Muscle of back (tissue), 11 donors: ENCODE measurements around the gene TMEM72. TPM values are rescaled to one million over a fixed set of nuclear protein-coding genes. Genes with fewer than 3 reads are reported as not detected.

Source experiments
- DNase-seq, 3 donors: peaks; one replicate each; pipeline versions ENCODE4 v3.0.0 to v3.0.0-alpha.2; 2013
- polyA plus RNA-seq, 10 donors: library from polyadenylated mRNA; unstranded; fragments of 120-200 nt; gene quantifications; one replicate each; pipeline ENCODE4 v1.2.1, GENCODE V29; 2013; ENCODE audit not compliant: insufficient read length in 10 of 10

The TMEM72 gene
- polyA plus RNA-seq, 10 donors: 0.04 to 0.12 (median 0.07) TPM; not detected in 6

DNA sequence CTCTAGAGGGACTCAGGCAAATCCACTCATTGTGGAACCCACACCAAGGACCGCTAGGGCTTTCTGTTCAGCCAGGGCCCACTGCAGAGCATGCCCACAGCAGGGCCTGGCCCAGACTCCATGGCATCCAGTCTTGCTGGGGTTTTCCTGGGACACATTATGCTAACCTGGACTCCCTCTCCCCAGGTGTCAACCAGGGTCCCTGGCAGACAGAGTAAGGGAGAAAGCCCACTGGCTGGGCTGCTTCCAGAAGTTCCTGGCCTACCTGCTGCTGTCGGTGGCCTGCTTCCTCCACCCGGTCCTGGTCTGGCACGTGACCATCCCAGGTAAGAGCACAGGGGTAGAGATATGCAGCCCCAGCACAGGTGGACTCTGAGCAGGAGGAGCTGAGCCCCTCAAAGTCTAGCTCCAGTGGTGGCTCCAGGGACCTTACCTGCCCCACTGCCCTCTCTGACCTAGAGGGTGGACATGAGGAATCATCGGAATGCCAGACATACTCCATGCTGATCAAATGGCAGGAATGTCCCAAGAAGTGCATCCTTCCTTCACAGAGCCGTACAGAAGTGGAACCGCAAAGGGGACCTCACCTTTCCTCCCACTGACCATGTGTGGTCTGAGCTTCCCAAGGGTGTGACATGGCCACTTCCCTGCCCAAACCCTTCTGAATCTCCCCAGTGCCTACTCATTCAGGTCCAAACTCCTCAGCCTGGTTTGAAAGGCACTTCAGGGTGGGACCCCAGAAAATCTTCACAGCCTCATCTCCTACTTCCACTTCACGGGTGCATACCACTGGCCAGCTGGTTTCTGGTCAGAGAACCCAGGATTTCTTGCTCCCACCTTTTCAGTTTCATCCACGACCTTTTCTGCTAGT lies 22.5 kb downstream of the TMEM72 start:
- DNase-seq: no peak

DNA sequence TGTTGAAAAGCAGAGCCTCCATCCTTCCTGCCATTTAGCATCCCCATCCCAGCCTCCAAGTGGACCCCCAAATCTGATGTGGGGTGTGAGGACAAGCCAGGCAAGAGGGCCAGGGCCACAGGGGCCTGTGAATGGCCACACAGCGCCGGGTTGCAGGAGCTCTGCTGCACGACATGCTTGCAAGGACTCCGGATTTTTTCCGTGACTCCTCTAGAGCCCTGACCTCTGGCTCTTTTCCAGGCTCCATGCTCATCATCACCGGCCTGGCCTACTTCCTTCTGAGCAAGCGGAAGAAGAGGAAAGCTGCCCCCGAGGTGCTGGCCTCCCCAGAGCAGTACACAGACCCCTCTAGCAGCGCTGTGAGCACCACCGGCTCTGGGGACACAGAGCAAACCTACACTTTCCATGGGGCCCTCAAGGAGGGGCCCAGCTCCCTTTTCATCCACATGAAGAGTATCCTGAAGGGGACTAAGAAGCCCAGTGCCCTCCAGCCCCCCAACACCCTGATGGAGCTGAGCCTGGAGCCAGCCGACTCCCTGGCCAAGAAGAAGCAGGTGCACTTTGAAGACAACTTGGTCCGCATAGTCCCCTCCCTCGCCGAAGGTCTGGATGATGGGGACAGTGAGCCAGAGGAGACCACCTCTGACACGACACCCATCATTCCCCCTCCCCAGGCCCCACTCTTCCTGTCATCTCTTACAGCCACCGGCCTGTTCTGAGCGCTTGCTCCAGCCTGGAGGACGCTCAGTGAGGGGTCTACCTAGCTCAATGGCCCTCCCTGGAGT lies 23.5 kb downstream of the TMEM72 start:
- DNase-seq: no peak

DNA sequence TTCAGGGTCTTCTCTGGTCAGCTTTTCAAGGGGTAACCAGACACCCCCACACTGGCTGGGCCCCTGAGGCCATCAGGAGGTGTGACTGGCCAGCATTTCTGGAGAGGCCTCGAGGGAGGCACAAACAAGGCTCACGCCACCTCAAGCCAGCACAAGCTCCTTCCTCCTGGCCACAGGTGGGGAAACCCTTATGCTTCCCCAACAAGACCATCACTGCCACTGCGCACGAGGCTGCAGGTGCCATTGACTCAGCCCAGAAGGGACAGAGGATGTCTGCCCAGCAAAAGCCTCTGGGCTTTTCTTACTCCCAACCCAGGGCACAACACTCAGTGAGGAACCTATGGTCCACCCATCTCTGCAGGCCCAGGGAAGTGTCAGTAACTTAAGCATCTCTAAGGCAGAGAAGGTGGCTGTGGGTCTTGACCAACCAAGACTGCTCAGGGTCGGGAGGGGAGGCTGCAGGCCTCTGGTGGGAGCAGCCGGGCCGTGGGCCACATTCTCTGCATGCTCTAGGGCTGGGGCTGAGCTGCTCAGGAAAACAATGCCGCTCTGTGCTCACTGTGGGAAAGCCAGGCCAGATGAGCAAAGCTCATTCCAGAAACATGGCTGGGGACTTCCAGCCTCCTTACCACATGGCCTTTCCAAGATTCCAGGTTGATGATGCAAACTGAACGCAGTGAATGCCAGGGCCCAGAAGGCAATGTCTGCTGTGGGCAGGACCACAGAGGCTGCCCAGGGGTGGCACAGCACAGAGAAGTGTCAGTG lies 24.2 kb downstream of the TMEM72 start:
- DNase-seq: peak; percentile 67 to 84 (median 72)

DNA sequence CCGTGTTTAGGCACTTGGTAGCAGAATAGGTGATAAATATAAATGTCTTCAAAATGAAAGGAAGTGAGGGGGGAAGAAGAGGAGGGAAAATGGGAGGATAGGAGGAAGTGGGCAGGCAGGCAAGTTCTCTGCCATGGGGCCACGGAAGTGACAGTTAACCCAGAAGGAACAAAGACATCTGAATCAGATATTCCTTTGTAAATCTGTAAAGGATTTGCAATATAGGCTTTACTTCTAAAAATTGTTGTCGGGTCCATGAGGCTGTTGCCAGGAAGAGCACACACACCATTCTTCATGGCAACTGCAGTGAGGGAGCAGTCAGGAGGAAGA lies 24.8 kb downstream of the TMEM72 start:
- DNase-seq: no peak

DNA sequence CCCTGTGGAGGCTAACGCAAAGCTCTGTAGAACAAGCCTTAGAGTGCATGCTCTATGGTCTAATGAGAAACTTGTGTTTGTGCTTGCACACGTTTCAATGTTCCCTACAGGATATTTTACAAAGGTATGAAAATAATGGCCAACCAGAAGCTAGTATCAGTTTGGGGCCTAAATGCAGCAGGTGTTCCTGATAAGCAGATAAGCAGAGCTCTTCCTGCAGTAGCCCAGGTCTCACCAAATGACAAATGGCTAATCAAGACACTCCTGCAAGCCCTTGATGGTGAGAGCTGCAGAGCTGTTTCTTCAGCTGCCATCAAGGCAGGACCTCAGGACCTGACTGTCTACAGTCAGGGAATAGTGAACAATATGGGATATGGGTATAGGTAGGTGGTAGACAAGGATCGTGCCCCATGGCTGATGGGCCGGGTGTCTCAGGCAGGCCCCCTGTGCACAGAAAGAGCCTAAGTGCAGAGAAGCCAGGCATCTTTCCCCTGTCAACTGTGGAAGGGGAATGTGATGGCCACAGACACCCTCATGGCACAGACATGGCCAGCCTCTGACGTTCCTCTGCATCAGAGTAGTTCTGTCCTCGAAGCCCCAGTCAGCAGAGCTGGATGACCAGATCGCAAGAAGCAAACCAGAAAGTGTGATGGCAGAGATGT lies 25.3 kb downstream of the TMEM72 start:
- no peak for DNase-seq

DNA sequence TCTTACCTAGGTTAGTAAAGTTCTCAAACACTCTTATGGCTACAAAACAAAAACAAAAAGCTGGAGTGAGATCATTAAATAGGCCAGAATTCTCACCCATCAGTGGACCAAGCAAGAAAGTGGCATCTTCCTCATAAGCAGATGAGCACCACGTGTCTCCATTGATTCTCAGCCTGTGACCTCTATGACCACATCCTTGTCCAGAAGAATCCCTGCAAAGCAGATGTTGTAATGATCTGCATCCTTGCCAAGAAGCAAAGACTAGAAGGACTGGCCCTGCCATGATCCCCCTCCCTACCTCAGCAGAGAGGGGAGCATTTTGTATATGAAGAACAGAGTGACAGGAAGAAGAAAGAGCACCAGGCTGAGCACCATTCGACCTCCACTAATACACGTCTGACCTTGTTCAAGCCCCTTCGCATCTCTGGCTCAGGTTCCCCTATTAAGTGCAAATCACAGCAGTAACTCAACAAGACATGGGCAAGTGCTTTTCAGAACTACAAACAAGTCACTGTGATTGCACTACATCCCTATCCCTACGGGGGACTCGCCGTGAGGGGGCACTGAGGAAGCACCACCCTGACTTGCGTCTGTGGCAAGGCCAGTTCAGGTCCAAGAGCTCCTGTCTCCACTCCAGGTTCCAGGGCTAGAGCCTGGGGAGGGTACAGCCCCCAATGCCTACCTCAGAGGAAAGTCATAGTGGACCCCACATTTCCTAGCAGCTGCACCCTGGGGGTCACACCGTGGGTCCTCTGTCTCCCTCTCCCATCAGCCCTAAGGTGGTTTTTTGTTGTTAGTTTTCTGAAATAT lies 26.3 kb downstream of the TMEM72 start:
- no peak for DNase-seq

DNA sequence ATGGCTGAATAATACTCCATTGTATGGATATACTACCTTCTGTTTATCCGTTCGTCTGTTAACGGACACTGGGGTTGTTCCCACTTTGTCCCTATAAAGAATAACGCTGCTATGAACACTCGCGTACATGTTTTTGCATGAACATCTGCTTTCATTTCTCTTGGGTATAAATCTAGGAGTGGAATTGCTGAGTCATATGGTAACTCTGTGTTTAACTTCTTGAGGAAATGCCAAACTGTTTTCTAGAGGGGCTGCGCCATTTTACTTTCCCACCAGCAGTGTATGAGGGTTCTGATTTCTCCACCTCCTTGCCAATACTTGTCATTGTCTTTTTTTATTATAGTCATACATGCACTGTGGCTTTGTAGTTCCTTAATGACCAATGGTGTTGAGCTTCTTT lies 27.8 kb downstream of the TMEM72 start:
- no peak for DNase-seq

DNA sequence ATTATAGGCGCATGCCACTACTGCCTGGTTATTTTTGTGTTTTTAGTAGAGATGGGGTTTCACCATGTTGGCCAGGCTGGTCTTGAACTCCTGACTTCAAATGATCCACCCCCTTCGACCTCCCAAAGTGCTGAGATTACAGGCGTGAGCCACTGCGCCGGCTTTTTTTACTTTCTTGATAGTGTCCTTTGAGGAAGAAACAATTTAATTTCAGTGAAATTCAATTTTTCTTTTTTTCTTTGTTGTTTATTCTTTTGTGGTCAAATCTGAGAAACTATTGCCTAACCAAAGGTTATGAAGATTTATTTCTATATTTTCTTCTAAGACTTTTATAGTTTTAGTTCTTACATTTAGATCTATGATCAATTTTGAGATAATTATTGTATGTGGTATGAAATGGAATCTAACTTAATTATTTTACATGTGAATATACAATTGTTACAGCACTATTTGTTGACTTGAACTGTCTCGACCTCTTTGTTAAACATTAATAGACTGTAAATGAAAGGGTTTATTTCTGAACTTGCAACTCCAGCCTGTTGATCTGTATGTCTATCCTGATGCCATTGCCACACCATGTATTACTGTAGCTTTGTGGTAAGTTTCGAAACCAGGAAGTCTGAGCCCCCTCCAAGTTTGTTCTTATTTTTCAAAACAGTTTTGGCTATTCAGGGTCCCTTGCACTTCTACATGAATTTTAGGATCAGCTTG lies 28.7 kb downstream of the TMEM72 start:
- DNase-seq: no peak

DNA sequence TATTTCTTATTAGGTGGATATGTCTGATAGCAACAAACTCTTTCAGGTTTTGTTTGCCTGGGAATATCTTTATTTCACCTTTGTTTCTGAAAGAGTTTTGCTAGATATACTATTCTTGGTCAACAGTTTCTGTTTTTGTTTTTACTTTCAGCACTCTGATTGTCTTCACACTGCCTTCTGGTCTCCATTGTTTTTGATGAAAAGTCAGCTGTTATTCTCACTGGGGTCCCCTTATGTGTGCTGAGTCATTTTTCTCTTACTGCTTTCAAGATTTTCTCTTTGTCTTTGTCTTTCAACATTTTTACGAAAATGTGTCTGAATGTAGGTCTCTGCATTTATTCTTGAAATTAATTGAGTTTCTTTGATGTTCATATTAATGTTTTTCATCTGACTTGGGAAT lies 33.2 kb downstream of the TMEM72 start:
- DNase-seq: no peak

DNA sequence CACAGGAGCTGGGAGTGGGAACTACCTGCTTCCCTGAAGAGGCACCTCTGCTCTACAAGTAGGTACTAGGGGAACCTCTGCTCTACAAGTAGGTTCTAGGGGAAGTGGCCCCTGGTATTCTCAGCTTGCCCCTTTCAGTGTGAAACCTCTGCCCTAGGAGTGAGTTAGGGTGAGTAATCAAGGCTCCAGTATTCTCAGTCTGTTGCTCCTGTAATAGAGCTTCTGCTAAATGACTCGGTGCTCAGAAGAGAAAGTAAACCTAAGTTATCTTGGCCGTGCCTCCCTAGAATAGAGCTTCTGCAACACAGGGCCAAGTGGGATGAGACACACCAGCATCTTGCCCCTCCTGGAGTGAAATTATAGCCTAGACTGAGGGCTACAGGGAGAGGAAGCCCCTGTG lies 35.1 kb downstream of the TMEM72 start:
- no peak for DNase-seq

DNA sequence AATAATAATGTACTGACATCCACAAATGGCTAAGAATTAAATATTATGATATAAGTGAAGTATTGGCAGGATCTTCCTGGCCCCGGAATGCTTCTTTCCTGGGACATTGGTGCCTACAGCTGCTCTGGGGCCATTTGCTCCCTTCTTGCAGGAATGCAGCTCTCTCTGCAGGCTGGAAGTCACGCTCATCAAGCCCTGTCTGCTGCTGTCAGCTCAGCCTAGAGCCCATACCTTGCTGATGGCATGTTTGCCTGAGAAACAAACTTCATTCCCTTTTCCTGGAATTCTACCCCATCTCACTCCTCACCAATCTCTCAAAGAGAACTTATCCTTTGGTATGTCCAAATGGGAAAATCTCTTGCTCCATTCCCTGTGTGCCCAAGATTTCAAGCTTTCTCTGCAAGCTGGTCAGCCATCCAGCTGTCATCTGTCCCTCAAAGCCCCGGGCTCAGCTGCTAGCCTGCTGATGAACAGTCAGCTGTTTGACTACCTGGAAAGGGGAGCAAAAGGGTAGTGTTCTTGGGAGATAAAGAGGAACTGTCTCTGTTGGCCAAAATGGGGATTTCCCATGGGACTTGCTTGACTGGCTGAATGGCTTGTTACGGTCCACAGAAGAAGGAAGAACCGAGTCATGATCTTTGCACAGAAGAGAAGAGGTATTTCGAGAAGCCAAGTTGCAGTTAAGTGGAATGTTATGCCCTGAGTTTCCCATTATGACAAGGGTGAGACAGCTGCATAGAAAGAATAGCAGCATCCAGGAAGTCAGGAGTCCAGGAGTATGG lies 36.4 kb downstream of the TMEM72 start:
- peak; percentile 46 to 64 (median 49) for DNase-seq

DNA sequence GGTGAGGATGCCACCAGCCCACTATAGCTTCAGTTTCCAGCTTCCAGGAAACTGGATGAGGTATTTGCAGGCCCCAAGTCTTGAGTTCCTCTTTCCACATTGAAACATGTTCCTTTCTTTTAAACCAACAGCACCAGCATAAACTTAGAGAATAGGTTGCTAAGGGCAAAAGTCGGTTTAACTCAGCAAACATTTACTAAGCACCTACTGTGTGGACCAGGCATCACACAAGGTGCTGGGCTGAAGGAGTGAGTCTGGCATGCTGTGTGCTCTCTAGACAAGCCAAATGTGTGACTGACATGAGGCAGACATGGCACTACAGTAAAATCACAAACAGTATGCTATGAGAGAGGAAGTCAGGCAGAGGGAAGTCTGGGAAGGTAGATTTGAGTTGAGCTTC lies 37.5 kb downstream of the TMEM72 start:
- no peak for DNase-seq

DNA sequence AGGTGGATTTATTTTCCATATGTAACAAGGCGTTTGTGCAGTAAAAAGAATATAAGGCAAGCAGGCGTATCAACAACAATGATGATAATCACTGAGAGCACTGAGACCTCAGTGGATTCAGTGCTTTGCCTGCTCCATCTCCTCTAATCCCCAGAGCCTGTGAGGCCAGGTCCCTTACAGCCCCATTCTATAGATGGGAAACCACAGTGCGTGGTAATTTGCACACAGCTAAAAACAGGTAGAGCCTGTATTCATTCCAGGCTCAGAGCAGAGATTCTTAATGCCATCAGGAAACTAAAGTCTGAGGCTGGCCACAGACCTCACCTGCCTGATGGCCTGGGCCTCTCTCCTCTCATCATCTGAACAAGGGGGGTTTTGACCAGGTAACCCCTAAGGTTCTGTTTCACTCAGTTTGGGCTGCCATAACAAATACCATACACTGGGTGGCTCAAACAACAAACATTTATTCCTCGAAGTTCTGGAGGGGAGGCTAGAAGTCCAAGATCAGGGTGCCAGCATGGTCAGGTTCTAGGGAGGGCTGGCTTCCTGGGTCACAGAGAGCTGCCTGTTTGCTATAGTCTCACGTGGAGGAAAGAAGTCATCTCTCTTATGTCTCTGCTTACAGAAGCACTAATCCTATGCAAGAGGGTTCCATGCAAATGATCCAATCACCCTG lies 38.1 kb downstream of the TMEM72 start:
- DNase-seq: no peak

DNA sequence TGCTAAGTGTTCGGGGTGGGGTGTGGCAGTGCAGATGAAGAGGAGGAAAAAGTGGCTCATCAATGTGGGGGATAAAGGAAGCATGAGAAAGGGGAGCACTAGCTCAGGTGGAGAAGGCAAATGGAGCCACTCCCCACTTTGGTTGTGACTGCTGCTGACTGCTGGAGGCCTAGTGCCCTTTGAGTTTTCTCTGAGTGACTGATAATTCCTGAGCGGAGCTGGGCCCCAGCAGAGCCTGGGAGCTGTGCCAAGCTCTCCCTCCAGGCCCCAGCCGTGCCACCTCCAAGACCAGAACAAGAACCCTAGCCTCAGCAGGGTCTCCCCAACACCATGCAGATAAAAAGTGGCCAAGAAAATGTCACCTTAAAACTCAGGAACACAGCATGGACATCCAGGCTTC lies 38.8 kb downstream of the TMEM72 start:
- no peak for DNase-seq

DNA sequence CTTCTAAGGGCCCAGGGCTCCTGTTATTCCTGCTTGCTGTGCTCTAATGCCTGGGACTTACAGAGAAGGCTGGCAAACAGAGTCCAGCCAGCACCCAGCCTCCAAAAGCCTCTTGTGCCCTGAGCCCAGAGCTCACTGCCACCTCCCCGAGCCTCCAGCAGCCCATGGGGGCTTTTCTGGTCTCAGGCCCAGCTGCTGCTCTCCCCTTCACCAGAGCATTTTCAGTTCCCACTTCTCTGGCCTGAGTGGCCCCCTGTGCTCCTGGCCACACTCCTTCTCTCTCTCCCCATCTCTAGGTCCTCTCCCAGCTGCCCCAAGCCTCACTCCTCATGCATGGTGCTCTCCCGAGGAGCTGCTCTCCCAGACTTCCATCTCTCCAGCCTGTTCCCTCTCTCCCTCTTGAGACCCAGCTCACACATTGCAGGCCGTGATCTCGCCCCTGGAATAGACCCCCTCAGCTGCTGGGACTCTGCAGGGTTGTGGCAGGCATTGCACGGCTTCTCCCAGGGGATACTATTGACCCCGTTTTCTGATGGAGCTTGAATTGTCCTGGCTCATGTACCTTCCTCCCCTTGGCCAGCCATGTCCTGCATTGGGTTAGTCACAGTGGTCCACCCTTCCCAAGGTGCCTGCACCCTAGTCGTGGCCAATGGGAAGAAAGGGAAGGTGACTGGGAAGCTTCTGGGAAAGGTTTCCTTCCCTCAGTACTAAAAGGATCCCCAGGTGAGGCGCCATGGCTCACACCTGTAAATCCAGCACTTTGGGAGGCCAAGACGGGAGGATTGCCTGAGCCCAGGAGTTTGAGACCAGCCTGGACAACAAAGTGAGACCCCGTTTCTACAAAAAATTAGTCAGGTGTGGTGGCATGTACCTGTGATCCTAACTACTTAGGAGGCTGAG lies 39.4 kb downstream of the TMEM72 start:
- no peak for DNase-seq

DNA sequence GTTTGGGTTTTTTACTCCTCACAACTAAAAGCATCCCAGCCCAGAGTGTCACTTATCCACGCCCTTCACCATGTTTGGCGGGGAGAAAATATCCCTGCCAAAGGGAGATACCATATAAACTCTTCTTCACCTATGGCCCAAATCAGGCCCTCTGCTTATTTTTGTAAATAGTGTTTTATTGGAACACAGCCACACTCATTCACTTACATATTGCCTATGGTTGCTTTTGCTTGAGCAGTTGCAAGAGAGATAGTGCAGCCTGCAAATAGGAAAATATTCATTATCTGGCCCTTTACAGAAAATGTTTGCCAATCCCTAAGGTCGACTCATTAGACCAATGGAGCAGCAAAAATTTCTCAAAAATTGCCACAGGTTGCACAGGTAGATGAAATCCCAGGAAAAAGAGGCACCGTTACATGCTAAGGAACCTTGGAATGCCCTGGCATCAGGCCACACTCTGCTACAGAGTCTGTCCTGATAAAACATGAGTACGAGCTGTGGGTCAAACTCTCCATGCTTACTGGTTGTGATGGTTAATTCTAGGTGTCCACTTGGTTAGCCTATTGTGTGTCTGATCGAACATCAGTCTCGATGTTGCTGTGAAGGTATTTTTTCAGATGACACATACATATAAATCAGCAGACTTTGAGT lies 40.6 kb downstream of the TMEM72 start:
- no peak for DNase-seq

DNA sequence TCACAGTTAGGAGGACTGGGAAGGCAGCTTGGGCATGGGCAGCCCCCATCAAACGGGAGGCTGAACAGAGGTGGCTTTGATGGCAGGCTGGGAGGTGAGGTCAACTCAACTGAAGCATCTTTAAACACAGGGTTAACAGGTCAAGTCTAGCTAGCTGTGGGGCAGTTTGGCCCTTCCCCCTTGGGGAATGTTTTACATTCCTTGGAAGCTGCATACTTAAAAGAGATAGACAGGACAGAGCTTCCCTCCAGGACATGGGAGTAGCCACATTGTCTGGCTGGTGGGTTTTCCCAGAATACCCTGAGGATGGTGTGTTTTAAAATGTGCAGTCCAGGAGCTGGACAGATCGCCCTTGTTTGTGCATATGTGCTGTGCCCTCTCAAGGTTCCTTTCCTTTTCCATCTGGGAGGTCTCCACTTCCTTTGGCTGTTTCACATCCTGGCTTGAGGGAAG lies 41.7 kb downstream of the TMEM72 start:
- DNase-seq: no peak
